Posterior cingulate gyrus (tissue), 11 donors: ENCODE measurements around the gene GSG1L.

ENCODE experiments used
- DNase-seq, 10 donors: peaks; one replicate each; pipeline versions ENCODE4 v3.0.0 to v3.0.0-alpha.2; 2020 to 2021; ENCODE audit warnings: mixed read lengths in 3 of 10
- intact Hi-C: fragments of 100-400 bp; cut with DNase I; formaldehyde crosslinking; loops from one replicate; pipeline ENCODE4 v1.15.1; 2023

Gene GSG1L

DNA sequence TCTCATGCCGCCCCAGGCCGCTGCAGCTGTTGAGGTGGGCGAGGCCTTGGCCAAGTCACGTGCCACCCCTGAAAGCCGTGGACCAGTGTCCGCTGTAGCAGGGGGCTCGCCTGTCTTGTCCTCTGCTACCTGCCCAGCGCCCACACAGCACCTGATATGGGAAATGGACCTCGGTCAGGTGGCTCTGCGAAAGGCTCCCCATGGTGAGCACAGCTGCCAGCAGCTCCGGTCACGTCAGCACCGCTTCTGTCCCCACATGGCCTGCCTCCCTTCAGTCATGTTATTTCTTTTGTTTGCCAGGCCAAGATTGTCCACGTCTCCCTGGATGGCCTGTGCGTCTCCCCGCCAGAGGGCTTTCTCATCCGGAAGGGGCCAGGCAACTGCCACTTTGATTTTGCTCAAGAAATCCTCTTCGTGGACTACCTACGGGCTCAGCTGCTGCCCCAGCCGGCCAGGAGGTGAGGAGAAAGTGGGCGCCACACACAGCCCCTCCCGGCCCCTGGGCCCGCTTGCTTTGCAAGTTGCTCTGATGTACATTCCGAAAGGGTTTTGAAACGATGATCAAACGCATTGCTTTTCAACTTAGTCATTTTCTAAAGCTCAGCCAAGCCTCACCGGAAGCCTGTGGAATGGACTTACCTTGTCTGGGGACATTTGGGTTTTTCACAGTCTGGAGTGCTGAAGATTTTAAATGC is 293.8 kb downstream of the GSG1L start:
- DNase-seq: peak in 3 of 10 donors; percentile 62 to 81 (median 65)
- intact Hi-C loops: no loop called here

DNA sequence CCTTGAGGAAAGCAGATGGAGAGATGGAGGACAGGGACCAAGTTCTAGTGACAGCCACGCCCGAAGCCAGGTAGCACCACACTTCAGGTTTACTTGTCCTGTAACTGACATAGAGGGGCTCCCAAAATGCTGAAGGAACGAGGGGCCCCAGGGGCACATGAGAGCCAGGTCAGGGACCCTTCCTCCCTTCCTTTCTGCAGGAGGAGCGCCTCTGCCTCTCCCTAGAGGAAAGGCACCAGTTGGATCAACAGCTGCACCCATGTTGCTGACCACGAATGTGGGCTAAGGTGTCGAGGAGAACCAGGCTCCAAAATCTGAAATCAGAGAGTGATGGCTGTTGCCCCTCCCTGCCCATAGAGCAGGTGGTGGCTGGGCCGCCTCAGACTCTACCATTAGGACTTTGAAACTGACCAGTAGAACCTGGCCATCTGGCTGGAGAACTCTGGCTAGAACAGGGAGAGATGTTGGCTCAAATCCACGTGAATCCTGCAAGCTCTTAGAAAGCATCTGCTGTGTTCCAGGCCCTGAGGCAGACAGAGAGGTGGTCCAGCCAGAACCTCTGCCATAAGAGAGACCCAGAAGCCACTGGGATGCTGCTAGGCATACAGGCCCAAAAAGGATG is 294.8 kb downstream of the GSG1L start:
- intact Hi-C loops: no loop called here
- peak in 2 of 10 donors; percentile 68 to 69 for DNase-seq

- intact Hi-C loops: no loop called here
- DNase-seq: peak in 2 of 10 donors; percentile 49 to 59
Measured at GRCh38 chr16:27767971-27768591, 295.4 kb downstream of the GSG1L start.

- intact Hi-C loops: no loop called here
- DNase-seq: peak in 2 of 10 donors; percentile 26 to 67
Measured at GRCh38 chr16:27767081-27767480, 296.4 kb downstream of the GSG1L start.

- DNase-seq: peak in 3 of 10 donors; percentile 49 to 65 (median 58)
- intact Hi-C loops: no loop called here
Measured at GRCh38 chr16:27766236-27766925, 297.1 kb downstream of the GSG1L start.

- intact Hi-C loops: no loop called here
- DNase-seq: peak in 3 of 10 donors; percentile 55 to 84 (median 60)
Measured at GRCh38 chr16:27764869-27765675, 298.4 kb downstream of the GSG1L start.

DNA sequence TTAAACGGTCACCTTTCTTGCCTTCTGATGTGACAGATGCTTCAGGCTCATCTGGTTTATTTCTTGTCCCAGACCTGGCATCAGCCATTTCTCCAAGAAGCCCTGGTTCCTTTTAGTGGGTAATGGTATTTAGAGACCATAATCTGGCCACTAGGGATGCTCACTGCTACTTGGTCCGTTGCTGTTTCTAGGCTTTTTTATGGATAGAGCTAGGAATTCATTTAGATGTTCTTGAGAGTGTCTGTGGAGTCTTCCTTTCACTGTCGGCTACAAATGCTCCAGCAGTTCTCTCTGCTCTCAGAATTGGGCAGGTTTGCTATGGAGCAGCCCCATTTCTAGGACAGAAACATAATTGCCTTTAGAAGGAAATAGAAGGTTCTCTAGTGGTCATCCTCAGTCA is 299.1 kb downstream of the GSG1L start:
- no peak for DNase-seq
- intact Hi-C loops: no loop called here

- intact Hi-C loops: no loop called here
- DNase-seq: peak in 2 of 10 donors; percentile 11 to 42
Measured at GRCh38 chr16:27762441-27762840, 301.1 kb downstream of the GSG1L start.

- DNase-seq: peak in 2 of 10 donors; percentile 31 to 65
- intact Hi-C loops: no loop called here
Measured at GRCh38 chr16:27761816-27762215, 301.7 kb downstream of the GSG1L start.

DNA sequence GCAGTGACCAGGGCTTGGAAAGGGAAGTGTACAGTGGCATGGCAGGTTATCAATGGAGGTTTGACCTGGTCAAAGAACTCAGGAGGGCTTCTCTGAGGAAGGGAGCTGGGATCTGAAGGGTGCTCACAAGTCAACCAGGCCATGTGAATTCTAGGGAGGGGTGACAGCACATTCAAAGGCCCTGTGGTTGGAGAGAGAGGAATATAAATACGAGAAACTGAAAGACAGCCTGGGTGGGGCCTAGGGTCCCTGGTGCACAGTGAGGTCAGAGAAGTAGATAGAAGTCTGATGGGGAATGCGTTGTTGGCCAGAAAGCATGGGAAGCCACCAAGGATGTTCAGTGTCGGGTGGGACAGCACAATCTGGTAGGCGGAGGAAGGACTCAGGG is 302.7 kb downstream of the GSG1L start:
- intact Hi-C loops: no loop called here
- peak in 2 of 10 donors; percentile 37 to 42 for DNase-seq

GRCh38 chr16:27759967-27760788 is 303.3 kb downstream of the GSG1L start:
- peak in 5 of 10 donors; percentile 39 to 86 (median 58) for DNase-seq
- intact Hi-C loops: no loop called here

DNA sequence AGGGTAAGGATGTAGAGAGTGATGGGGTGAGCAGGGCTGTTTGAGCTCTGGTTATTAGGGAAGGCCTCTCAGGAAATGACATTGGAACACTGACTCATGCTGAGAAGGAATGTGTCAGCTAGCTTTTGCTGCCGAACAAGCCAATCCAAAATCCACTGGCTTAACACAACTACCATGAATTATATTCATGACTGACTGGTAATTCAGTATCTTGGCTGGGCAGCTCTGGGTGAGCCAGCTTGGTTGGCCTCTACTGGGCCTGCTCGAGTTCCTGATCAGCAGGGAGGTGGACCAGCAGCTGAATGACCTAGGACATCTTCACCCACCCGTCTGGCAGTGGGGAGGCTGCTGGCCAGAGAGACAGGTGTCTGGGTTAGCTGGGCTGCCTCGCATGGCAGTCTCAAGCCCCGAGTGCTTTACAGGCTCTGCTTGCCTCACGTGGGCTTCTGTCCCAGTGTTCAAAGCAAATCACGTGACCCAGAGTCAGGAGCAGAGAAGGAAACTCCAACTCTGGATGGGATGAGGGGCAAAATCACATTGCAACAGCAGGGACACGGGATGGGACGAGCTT is 304.1 kb downstream of the GSG1L start:
- peak in 5 of 10 donors; percentile 35 to 82 (median 52) for DNase-seq
- intact Hi-C loops: no loop called here

DNA sequence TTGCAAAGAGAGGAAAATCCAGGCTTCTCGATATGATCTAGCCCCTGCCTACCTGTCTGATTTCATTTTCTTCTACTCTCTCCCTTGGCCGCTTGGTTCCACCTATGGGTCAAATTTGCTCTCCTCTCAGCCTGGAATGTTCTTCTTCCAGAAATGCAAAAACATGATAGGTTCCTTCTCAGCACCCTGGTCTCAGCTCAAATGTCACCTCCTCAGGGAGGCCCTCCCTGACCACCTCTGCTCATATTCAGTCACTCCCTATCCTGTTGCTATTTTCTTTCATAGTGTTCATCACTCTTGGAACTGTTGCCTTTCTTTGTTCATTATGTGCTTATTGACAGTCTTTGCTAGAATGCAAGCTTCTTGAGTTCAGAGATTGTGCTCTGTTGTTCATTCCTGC is 305.0 kb downstream of the GSG1L start:
- peak in 1 of 10 donors; percentile 1 for DNase-seq
- intact Hi-C loops: no loop called here

DNA sequence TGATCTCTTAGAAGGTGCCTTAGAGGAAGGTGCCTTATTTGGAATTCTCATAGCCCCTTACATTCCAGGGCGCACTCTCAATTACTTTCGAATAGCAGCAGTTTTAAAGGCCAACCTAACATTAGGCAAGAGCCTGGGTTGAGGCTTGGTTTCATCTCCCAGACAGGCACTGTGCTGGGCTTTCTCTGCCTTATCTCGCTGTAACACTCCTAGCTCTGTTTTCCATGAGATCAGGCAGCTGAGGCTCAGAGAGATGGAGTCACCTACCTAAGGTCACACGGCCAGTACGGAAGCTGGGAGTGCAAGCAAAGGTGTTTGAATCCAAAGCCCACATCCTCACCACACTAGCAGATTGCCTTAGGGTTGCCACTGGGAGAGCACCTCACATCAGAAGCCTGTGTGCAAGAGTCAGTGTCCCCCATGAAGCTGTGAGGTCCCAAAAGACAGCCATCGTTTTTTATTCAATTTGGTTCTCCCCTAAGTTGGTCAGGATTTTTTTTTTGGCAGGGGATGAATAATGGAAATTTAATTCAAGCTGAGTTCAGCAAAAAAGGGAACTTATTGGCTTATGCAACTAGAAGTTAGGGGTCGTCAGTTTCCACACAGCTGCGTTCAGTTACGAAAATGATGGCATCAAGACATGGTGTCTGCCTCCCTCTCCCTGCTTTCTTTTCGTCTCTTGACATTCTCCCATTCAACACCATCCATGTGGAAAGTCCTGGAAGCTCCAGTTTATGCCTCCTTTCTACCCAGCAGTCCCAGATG is 307.1 kb downstream of the GSG1L start:
- intact Hi-C loops: no loop called here
- DNase-seq: peak in 2 of 10 donors; percentile 8 to 35

DNA sequence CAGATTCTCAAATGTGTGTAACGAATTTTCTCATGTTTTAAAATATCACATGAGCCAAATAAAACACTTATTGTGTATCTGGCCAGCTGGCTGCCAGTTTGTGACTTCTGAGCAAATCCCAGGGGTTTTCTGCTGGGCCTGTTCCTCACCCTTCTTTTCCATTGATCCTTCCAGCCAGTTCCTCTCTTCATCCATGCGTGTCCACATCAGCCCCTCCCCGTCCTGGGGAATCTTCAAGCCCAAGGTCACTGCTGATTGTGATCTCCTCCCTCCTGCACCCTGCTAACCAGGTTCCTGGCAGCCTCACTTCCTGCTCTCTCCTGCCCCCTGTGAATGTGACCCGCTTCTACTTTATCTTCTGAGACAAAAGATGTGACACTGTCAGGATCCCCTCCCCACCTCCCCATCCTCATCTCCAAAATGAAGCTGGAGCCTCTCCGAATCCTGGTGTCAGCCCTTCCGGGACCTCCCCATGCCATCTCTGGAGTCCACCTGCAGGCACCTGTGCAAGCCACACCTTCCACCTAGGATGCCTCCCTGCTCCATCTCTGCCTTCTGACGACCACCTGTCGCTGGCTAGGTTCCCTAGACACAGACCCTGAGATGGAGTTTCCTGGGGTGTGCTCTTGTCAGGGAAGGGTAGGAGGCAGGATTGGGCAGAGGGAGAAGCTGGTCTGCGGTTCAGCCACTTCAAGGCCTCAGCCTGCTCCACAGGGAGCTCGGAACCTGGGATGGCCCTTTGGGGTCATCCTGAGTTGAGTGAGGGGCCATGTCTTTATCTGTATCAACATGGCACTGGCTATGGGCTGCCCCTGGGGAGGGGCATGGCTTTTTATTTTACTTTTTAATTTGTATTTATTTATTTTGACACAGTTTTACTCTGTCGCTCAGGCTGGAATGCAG is 308.5 kb downstream of the GSG1L start:
- intact Hi-C loops: no loop called here
- DNase-seq: peak in 2 of 10 donors; percentile 25 to 55

DNA sequence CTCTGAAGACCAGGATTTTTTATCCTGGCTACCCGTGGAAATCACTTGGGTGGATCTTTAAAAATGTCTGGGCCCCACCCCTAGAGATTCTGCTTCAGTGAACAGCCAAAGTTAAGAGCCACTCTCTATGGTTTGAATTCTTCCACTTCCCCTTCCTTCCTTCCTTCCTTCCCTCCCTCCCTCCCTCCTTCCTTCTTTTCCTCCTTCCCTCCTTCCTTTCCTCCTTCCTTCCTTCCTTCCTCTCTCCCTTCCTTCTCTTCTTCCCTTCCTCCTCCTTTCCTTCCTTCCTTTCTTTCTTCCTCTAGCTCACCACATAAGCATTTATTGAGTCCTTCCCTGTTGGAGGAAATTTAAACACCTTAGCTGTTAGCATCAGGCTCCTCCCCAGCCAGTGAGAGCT is 310.0 kb downstream of the GSG1L start:
- intact Hi-C loops: no loop called here
- no peak for DNase-seq

DNA sequence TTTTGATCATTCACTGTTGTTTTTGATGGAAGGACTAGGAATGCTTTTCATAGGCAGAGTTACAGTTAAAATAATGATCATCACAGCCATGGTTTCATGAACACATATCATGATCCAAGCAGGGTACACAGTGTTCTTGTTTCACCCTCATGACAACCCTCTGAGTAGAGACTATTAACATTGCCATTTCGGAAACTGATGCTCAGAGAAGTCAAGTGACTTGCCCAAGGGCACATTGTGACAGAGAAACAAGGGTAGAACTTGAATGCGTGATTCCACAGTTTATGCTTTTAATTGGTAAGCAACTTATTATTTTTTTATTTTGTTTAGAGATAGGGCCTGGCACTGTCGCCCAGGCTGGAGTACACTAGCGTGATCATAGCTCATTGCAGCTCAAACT is 311.3 kb downstream of the GSG1L start:
- DNase-seq: peak in 1 of 10 donors; percentile 0
- intact Hi-C loops: no loop called here
